Panc1 (cell line): ENCODE data around the gene ABCC1.

Experiments
- CTCF ChIP-seq: fragments of 450-650 bp; IDR thresholded peaks from 2 replicates; pipeline ENCODE4 v1.5.1; 2017; ENCODE audit warnings: mild to moderate bottlenecking
- REST ChIP-seq, 2 experiments: IDR thresholded peaks; 2 replicates each; pipeline ENCODE4 v1.6.1; 2011 to 2012; ENCODE audit warnings: low read depth in 2 of 2, control low read depth in 1 of 2, low read length in 1 of 2, mild to moderate bottlenecking in 1 of 2, moderate library complexity in 1 of 2; ENCODE audit not compliant: insufficient read depth in 1 of 2
- SIN3A ChIP-seq: IDR thresholded peaks from 2 replicates; pipeline ENCODE4 v1.6.1; 2012; ENCODE audit warnings: low read depth, mild to moderate bottlenecking, low read length, moderate library complexity, borderline replicate concordance; ENCODE audit not compliant: insufficient read depth
- TCF7L2 ChIP-seq: IDR thresholded peaks from 2 replicates; pipeline ENCODE4 v1.6.1; 2011; ENCODE audit warnings: mild to moderate bottlenecking, low read depth, low read length, inconsistent platforms

GRCh38 chr16:15950161-15950854 is 892 bp downstream of the ABCC1 start:
- no peak for TF ChIP-seq CTCF
- TF ChIP-seq SIN3A, result 0 out of 2 replicates have a peak, but pooled peaks have one; percentile 61
- no peak for TF ChIP-seq TCF7L2
- no peak for TF ChIP-seq REST (IDR thresholded peaks at IDR 0.05; ENCODE audit: insufficient read depth in 1 of 2, low read depth in 2 of 2, low read length in 1 of 2)
